H1 (cell line): ENCODE measurements around the gene ACOT7. TPM values are rescaled to one million over a fixed set of nuclear protein-coding genes. Genes with fewer than 3 reads are reported as not detected.

Source experiments
- ASH2L ChIP-seq: fragments of 200-600, 300-600 bp; sonication (generic); IDR thresholded peaks from one replicate; pipeline ENCODE4 v1.7.1; 2017; ENCODE audit warnings: low read length
- CTBP2 ChIP-seq: IDR thresholded peaks from 2 replicates; pipeline ENCODE4 v1.7.0; 2011; ENCODE audit warnings: borderline replicate concordance, mild to moderate bottlenecking, moderate library complexity, mixed read lengths, low read length; ENCODE audit not compliant: insufficient read depth, insufficient read length
- GTF2F1 ChIP-seq: IDR thresholded peaks from 2 replicates; pipeline ENCODE4 v1.6.1; 2012; ENCODE audit warnings: low read depth, low read length, improper control_type of control experiment, borderline replicate concordance
- TAF1 ChIP-seq: IDR thresholded peaks from 2 replicates; pipeline ENCODE4 v1.6.1; 2011; ENCODE audit warnings: mild to moderate bottlenecking, low read depth, low read length
- polyA plus RNA-seq, 7 experiments: library from polyadenylated mRNA; depleted of rRNA in 3 of 7; stranded (reverse) in 5 of 7; unstranded in 2 of 7; fragments of >200 nt in 5 of 7; fragments of 200-250 nt in 2 of 7; gene quantifications; 1 replicate in 5 of 7; 2 replicates in 1 of 7; 4 replicates in 1 of 7; pipeline versions ENCODE4 v1.2.1 to v1.2.3, GENCODE V29; 2011 to 2013; ENCODE audit warnings: missing spikeins in 2 of 7, mixed read lengths in 2 of 7
- total RNA-seq: library from RNA; stranded (reverse); fragmentation: NEBNext Ultra II Directional; extraction: Animal tissue kit (Norgen Biotek cat#: 25700); gene quantifications from 2 replicates; pipeline ENCODE4 v1.2.1, GENCODE V29; 2021

ACOT7 gene
- total and polyA plus RNA-seq, 2 of the 8 experiments (the other 6 are each of a cell fraction or from before 2014, with no cell fraction given), result 151 to 214 TPM

GRCh38 chr1:6233376-6233775, 160.2 kb downstream of the ACOT7 start (continued):
- TF ChIP-seq TAF1 (no peak), CTBP2 (no peak), GTF2F1 (no peak), ASH2L (no peak)
